Kidney (tissue), 14 donors: ENCODE measurements around the gene SMIM5. TPM values are rescaled to one million over a fixed set of nuclear protein-coding genes. Genes with fewer than 3 reads are reported as not detected.

ENCODE experiments used
- DNase-seq, 5 donors: peaks; one replicate each; pipeline ENCODE4 v3.0.0-alpha.2; 2013 to 2020
- FAIRE-seq: peaks from 2 replicates; lab custom pipeline; 2012; peaks lifted over from hg19 to GRCh38; lab: Jason Lieb, UNC
- H3K27ac ChIP-seq, 2 donors: one replicate each; pipeline ENCODE4 v1.7.0; 2013; ENCODE audit warnings: low read depth in 2 of 2, low read length in 2 of 2, inconsistent platforms in 1 of 2
- H3K27me3 ChIP-seq: one replicate; pipeline ENCODE4 v1.7.1; 2013; ENCODE audit warnings: low read length, inconsistent platforms; ENCODE audit not compliant: control insufficient read depth, insufficient read depth
- H3K36me3 ChIP-seq, 3 donors: one replicate each; pipeline versions ENCODE4 v1.7.0 to v1.7.1; 2013; ENCODE audit warnings: low read length in 3 of 3, control low read depth in 1 of 3, inconsistent platforms in 1 of 3; ENCODE audit not compliant: insufficient read depth in 3 of 3, control insufficient read depth in 2 of 3
- H3K4me1 ChIP-seq, 3 donors: one replicate each; pipeline versions ENCODE4 v1.7.0 to v1.7.1; 2013; ENCODE audit warnings: low read length in 3 of 3, inconsistent platforms in 1 of 3, low read depth in 1 of 3; ENCODE audit not compliant: control insufficient read depth in 2 of 3, insufficient read depth in 2 of 3
- H3K4me3 ChIP-seq, 3 donors: one replicate each; pipeline versions ENCODE4 v1.7.0 to v1.8.1; 2013; ENCODE audit warnings: low read length in 3 of 3, control low read depth in 1 of 3, inconsistent platforms in 1 of 3
- H3K9ac ChIP-seq, 3 donors: one replicate each; pipeline versions ENCODE4 v1.7.0 to v1.7.1; 2013; ENCODE audit warnings: low read length in 3 of 3, control low read depth in 1 of 3, inconsistent platforms in 1 of 3
- H3K9me3 ChIP-seq, 3 donors: one replicate each; pipeline versions ENCODE4 v1.7.0 to v1.7.1; 2013; ENCODE audit warnings: low read length in 3 of 3, control low read depth in 1 of 3, inconsistent platforms in 1 of 3; ENCODE audit not compliant: control insufficient read depth in 2 of 3, insufficient read depth in 1 of 3
- intact Hi-C: fragments of 100-400 bp; cut with DNase I; formaldehyde crosslinking; loops from one replicate; pipeline ENCODE4 v1.11.1; 2022
- polyA plus RNA-seq: library from polyadenylated mRNA; stranded (reverse); fragments of 350-450 nt; fragmentation: Illumina TruSeq; extraction: RNeasy Lipid Tissue Mini Kit (QIAGEN cat#74804); gene quantifications from one replicate; pipeline ENCODE4 v1.2.3, GENCODE V29; 2014; ENCODE audit warnings: low read depth, low replicate concordance; ENCODE audit not compliant: insufficient read depth
- total RNA-seq: library from RNA; stranded (reverse); fragmentation: NEBNext Ultra II Directional; extraction: Animal tissue kit (Norgen Biotek cat#: 25700); gene quantifications from one replicate; pipeline ENCODE4 v1.2.1, GENCODE V29; 2021
- TF ChIP-seq, protein P1 (sequence below): IDR thresholded peaks from 3 replicates; pipeline ENCODE4 v1.5.1; 2012; ENCODE audit warnings: mild to moderate bottlenecking, moderate library complexity, borderline replicate concordance; ENCODE audit not compliant: insufficient read depth; ENCODE audit errors: extremely low read depth
- donor health status: control.
- donor health status: control.
- donor health status: control.
- donor health status: control.
- donor health status: control.
- donor health status: DM: yes; HTN: yes; CAD: no.
- donor health status: Normal renal cell carcinoma (clear cell type).

SMIM5 gene
- total and polyA plus RNA-seq, 2 donors from 2014 or later: 8.0 to 63.0 TPM

DNA sequence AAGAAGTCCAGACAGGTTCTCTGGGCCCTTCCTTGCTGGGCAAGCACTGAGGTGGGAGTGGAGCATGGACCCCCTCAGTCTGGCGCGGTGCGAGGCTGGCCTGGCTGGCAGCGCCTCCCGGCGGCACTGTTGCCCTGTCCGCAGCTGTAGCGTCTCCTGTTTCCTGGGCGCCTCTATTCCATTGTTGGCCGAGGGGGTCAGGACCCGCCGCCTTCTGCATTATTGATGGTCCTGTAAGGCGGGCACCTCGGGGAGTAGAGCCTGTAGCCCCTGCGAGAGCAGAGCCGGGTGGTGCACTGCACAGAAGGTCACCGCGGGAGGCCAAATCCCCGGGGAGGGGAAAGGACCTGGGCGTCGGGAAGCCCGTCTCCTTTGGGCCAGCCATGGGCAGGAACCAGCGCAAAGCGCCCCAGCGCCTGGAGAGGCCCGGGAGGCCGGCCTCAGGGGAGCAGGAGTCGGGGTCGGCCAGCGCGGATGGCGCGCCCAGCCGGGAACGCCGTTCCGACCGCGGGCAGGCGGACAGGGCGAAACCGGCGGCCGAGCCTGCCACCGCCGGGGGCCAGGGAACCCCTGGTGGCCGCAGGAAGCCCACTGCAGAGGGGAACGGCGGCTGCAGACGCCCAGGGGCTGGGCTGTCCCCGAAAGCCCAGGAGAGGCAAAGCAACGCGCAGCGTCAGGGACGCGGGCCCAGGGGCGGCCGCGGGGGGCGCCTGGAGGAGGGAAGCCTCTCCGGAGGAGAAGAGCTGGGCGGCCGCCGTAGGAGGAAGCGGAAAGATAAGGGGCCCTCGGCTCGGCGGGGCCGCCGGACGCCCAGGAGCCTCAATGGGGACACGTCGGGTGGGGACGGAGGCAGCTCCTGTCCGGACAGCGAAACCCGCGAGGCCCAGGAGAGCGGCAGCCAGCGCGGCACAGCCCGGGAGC lies 45.3 kb upstream of the SMIM5 start, which contains the start of gene MYO15B:
MYO15B (plus strand) TSS at position 126 of the 921 bp plus-strand sequence; CDS start at position 384, 258 bp downstream.
- TF ChIP-seq, protein P1, sequence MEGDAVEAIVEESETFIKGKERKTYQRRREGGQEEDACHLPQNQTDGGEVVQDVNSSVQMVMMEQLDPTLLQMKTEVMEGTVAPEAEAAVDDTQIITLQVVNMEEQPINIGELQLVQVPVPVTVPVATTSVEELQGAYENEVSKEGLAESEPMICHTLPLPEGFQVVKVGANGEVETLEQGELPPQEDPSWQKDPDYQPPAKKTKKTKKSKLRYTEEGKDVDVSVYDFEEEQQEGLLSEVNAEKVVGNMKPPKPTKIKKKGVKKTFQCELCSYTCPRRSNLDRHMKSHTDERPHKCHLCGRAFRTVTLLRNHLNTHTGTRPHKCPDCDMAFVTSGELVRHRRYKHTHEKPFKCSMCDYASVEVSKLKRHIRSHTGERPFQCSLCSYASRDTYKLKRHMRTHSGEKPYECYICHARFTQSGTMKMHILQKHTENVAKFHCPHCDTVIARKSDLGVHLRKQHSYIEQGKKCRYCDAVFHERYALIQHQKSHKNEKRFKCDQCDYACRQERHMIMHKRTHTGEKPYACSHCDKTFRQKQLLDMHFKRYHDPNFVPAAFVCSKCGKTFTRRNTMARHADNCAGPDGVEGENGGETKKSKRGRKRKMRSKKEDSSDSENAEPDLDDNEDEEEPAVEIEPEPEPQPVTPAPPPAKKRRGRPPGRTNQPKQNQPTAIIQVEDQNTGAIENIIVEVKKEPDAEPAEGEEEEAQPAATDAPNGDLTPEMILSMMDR: peak; percentile 33
- intact Hi-C loops: no loop called here

DNA sequence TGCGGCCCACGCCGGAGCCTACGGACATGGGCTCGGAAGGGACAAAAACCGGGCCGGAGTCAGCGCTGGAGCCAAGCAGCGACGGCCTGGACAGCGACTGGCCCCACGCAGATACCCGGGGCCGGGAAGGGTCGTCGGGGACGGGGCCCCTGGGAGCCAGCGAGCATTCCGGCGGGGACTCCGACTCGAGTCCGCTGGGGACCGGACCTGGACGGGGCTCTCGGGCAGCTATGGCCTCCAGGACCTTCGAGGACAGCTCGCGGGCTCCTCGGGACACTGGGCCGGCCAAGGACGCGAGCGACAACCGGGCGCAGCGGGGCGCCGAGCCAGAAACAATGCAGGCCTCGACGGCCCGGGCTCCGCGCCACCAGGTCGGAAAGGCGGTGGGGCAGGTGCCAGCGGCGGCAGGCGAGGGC lies 44.6 kb upstream of the SMIM5 start:
- peak overlapping the region; percentile 6 to 60 (median 24) for H3K4me3 ChIP-seq
- DNase-seq (peak in 2 of 5 donors; percentile 77 to 84), FAIRE-seq (no peak)
- peaks cover 0 to 9% (median 3%) of the 10 kb centered on the region in 3 donors for H3K4me1 ChIP-seq
- H3K9ac ChIP-seq: peak overlapping the region in 2 of 3 donors; percentile 22 to 71
- peaks cover 0 to 8% (median 0%) of the 10 kb centered on the region in 3 donors for H3K36me3 ChIP-seq
- H3K27ac ChIP-seq: peak overlapping the region; percentile 82 to 94
- no peaks in the 10 kb centered on the region for H3K9me3 ChIP-seq
- H3K27me3 ChIP-seq: no peaks in the 10 kb centered on the region
- TF ChIP-seq, protein P1: no peak
- intact Hi-C loops: no loop called here

More for the DNA sequence above, 45.3 kb upstream of the SMIM5 start, which contains the start of gene MYO15B:
- Histone ChIP-seq H3K4me1 (peaks cover 0 to 9% (median 3%) of the 10 kb centered on the region in 3 donors), H3K9me3 (no peaks in the 10 kb centered on the region), H3K4me3 (peak within 1 kb of the TSS; percentile 6 to 60 (median 44)), H3K9ac (peak within 1 kb of the TSS in 2 of 3 donors; percentile 37 to 71), H3K27ac (peak within 1 kb of the TSS; percentile 82 to 94), H3K27me3 (no peaks in the 10 kb centered on the region), H3K36me3 (peaks cover 0 to 8% (median 0%) of the 10 kb centered on the region in 3 donors)
- FAIRE-seq (no peak), DNase-seq (peak; percentile 85 to 92 (median 87))

DNA sequence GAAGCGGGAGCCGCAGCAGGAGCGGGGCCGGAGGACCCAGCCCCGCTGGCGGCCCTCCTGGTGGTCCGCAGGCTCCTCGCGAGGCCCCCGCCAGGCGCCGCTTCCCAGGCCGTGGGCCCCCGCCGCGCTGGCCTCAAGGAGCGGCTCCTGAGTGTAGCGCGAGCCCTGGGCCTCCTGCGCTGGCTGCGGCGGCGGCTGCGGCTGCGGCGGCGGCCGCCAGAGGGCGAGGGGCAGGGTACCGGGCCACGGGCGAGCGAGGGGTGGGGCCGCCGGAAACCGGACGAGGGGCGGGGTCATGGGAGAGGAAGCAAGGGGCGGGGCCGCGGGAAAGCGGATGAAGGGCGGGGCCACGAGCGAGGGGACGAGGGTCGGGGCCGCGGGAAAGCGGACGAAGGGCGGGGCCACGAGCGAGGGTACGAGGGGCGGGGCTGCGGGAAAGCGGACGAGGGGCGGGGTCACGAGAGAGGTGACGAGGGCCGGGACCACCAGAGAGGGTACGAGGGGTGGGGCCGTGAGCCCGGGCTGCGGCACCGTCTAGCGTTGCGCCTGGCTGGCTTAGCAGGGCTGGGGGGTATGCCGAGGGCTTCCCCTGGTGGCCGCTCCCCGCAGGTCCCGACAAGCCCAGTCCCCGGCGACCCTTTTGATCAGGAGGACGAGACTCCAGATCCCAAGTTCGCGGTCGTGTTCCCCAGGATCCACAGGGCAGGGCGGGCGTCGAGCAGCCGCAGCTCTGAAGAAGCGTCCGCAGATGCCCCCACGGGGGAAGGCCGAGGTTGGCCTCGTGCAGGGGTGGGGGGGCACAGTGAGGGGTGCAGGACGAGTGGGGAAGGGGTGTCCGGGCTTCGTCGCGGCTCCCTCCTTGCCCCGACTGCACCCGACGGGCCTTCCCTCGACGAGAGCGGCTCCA lies 44.0 kb upstream of the SMIM5 start:
- H3K9me3 ChIP-seq: no peaks in the 10 kb centered on the region
- H3K4me1 ChIP-seq: peaks cover 0 to 9% (median 3%) of the 10 kb centered on the region in 3 donors
- peaks cover 0 to 8% (median 0%) of the 10 kb centered on the region in 3 donors for H3K36me3 ChIP-seq
- no peaks in the 10 kb centered on the region for H3K27me3 ChIP-seq
- intact Hi-C loops: no loop called here
- TF ChIP-seq, protein P1: peak; percentile 88
- H3K9ac ChIP-seq: peak overlapping the region in 1 of 3 donors; percentile 71
- peak overlapping the region; percentile 20 to 60 (median 50) for H3K4me3 ChIP-seq
- no peak for FAIRE-seq
- peak; percentile 96 to 98 (median 97) for DNase-seq
- peak overlapping the region; percentile 82 to 94 for H3K27ac ChIP-seq
